SK-N-MC (cell line): ENCODE measurements around the gene NEK1.

Experiments used
- EZH2 ChIP-seq: fragments of 200-600 bp; sonication (generic); IDR thresholded peaks from one replicate; pipeline ENCODE4 v1.6.1; 2017; ENCODE audit warnings: antibody characterized with exemption
- POLR2AphosphoS5 ChIP-seq: IDR thresholded peaks from 2 replicates; pipeline ENCODE4 v1.6.1; 2012; ENCODE audit warnings: mild to moderate bottlenecking, low read depth, low read length, borderline replicate concordance

- TF ChIP-seq POLR2AphosphoS5, result no peak
- TF ChIP-seq EZH2, result no peak
Measured at GRCh38 chr4:169440446-169440845, 171.9 kb downstream of the NEK1 start.
